SK-N-SH treated with all-trans-retinoic acid at 6 μM for 48 hours (cell line): ENCODE measurements around the gene PRUNE2.

ENCODE experiments used
- ARNTL ChIP-seq: fragments of 450-650 bp; formaldehyde crosslinking; IDR thresholded peaks from 2 replicates; pipeline ENCODE4 v1.5.0; 2020; ENCODE audit warnings: low read depth, mild to moderate bottlenecking, moderate library complexity, borderline replicate concordance
- ESRRG ChIP-seq: fragments of 250-450 bp; sonication (Bioruptor Pico); IDR thresholded peaks from 2 replicates; pipeline ENCODE4 v1.6.1; 2021; ENCODE audit warnings: mild to moderate bottlenecking
- PPARA ChIP-seq: fragments of 250-450 bp; sonication (Bioruptor Pico); IDR thresholded peaks from 2 replicates; pipeline ENCODE4 v1.5.0; 2020; ENCODE audit warnings: mild to moderate bottlenecking, borderline replicate concordance
- SNAI2 ChIP-seq: fragments of 250-450 bp; sonication (Bioruptor Pico); IDR thresholded peaks from 2 replicates; pipeline ENCODE4 v1.5.0; 2020; ENCODE audit warnings: mild to moderate bottlenecking, moderate library complexity
- TSHZ2 ChIP-seq: fragments of 250-450 bp; sonication (Bioruptor Pico); IDR thresholded peaks from 2 replicates; pipeline ENCODE4 v1.5.0; 2020; ENCODE audit warnings: mild to moderate bottlenecking, moderate library complexity
- ZFP30 ChIP-seq: fragments of 450-650 bp; formaldehyde crosslinking; IDR thresholded peaks from 2 replicates; pipeline ENCODE4 v1.5.0; 2022; ENCODE audit warnings: mild to moderate bottlenecking, moderate library complexity
- ZNF70 ChIP-seq: fragments of 450-650 bp; formaldehyde crosslinking; IDR thresholded peaks from 2 replicates; pipeline ENCODE4 v1.5.0; 2020; ENCODE audit warnings: mild to moderate bottlenecking, moderate library complexity
- TF ChIP-seq, protein P1 (sequence below): fragments of 250-450 bp; sonication (Bioruptor Pico); IDR thresholded peaks from 2 replicates; pipeline ENCODE4 v1.8.0; 2021; ENCODE audit warnings: low read depth, mild to moderate bottlenecking, moderate library complexity, borderline replicate concordance
- TF ChIP-seq, protein P2 (sequence below): fragments of 250-450 bp; sonication (Bioruptor Pico); IDR thresholded peaks from 2 replicates; pipeline ENCODE4 v1.8.0; 2020; ENCODE audit warnings: mild to moderate bottlenecking, moderate library complexity, borderline replicate concordance
- TF ChIP-seq, protein P3 (sequence below): fragments of 250-450 bp; sonication (Bioruptor Pico); IDR thresholded peaks from 2 replicates; pipeline ENCODE4 v1.5.1; 2020; ENCODE audit warnings: low read depth, mild to moderate bottlenecking, moderate library complexity

- TF ChIP-seq ZNF70 (CRISPR knock-in tag) (no peak), ZFP30 (CRISPR knock-in tag) (no peak), TSHZ2 (CRISPR knock-in tag) (no peak), PPARA (CRISPR knock-in tag) (no peak), ESRRG (CRISPR knock-in tag) (no peak), ARNTL (no peak), SNAI2 (CRISPR knock-in tag) (no peak)
- TF ChIP-seq, protein P1, sequence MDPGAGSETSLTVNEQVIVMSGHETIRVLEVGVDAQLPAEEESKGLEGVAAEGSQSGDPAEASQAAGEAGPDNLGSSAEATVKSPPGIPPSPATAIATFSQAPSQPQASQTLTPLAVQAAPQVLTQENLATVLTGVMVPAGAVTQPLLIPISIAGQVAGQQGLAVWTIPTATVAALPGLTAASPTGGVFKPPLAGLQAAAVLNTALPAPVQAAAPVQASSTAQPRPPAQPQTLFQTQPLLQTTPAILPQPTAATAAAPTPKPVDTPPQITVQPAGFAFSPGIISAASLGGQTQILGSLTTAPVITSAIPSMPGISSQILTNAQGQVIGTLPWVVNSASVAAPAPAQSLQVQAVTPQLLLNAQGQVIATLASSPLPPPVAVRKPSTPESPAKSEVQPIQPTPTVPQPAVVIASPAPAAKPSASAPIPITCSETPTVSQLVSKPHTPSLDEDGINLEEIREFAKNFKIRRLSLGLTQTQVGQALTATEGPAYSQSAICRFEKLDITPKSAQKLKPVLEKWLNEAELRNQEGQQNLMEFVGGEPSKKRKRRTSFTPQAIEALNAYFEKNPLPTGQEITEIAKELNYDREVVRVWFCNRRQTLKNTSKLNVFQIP (CRISPR knock-in tag): no peak
- TF ChIP-seq, protein P2, sequence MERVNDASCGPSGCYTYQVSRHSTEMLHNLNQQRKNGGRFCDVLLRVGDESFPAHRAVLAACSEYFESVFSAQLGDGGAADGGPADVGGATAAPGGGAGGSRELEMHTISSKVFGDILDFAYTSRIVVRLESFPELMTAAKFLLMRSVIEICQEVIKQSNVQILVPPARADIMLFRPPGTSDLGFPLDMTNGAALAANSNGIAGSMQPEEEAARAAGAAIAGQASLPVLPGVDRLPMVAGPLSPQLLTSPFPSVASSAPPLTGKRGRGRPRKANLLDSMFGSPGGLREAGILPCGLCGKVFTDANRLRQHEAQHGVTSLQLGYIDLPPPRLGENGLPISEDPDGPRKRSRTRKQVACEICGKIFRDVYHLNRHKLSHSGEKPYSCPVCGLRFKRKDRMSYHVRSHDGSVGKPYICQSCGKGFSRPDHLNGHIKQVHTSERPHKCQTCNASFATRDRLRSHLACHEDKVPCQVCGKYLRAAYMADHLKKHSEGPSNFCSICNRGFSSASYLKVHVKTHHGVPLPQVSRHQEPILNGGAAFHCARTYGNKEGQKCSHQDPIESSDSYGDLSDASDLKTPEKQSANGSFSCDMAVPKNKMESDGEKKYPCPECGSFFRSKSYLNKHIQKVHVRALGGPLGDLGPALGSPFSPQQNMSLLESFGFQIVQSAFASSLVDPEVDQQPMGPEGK (CRISPR knock-in tag): no peak
- TF ChIP-seq, protein P3, sequence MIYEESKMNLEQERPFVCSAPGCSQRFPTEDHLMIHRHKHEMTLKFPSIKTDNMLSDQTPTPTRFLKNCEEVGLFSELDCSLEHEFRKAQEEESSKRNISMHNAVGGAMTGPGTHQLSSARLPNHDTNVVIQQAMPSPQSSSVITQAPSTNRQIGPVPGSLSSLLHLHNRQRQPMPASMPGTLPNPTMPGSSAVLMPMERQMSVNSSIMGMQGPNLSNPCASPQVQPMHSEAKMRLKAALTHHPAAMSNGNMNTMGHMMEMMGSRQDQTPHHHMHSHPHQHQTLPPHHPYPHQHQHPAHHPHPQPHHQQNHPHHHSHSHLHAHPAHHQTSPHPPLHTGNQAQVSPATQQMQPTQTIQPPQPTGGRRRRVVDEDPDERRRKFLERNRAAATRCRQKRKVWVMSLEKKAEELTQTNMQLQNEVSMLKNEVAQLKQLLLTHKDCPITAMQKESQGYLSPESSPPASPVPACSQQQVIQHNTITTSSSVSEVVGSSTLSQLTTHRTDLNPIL (CRISPR knock-in tag): no peak
Observed at GRCh38 chr9:76585487-76586389, 320.2 kb downstream of the PRUNE2 start.
